Activated naive CD4-positive, alpha-beta T cell treated with anti-CD3 and anti-CD28 coated beads, Interleukin-2, amount 50 U/mL, for 24 hours (primary cell): ENCODE results near the gene PLIN3.
"Not testable (repeated sequence)": the region's sequence is repeated elsewhere in the genome, so short reads cannot be mapped to it uniquely, and the experiment has no call there.

Experiments
- H3K27ac Mint-ChIP-seq: one replicate; pipeline ENCODE4 v1.8.0; 2021; ENCODE audit warnings: mild to moderate bottlenecking, mixed read lengths
- H3K27me3 Mint-ChIP-seq: one replicate; pipeline ENCODE4 v1.8.0; 2021; ENCODE audit warnings: mixed read lengths
- H3K36me3 Mint-ChIP-seq: one replicate; pipeline ENCODE4 v1.8.0; 2021; ENCODE audit warnings: mixed read lengths
- H3K4me1 Mint-ChIP-seq: one replicate; pipeline ENCODE4 v1.8.0; 2021; ENCODE audit warnings: mixed read lengths
- H3K4me3 Mint-ChIP-seq: one replicate; pipeline ENCODE4 v1.8.0; 2021; ENCODE audit warnings: mild to moderate bottlenecking, mixed read lengths
- H3K9me3 Mint-ChIP-seq: one replicate; pipeline ENCODE4 v1.8.0; 2021; ENCODE audit warnings: mixed read lengths

The PLIN3 gene

DNA sequence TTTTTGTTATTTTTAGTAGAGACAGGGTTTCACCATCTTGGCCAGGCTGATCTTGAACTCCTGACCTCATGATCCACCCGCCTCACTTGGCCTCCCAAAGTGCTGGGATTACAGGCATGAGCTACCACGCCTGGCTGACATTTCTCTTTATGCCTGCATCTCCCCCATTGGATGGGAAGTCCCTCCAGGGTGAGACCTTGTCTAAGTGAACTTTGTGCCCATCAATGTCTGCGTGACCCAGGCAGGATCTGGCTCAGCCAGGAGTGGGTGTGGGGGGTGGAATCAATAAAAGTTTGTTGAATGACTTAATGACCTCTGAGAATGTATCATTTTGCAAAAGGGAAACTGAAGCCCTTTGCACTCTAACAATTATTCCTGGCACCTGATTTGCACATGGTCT lies 37.0 kb upstream of the PLIN3 start:
- H3K4me1 Mint-ChIP-seq, result peaks cover 20% of the 10 kb centered on the region
- no peaks in the 10 kb centered on the region for H3K9me3 Mint-ChIP-seq
- no peaks in the 10 kb centered on the region for H3K36me3 Mint-ChIP-seq
- H3K27me3 Mint-ChIP-seq, result no peaks in the 10 kb centered on the region
- H3K4me3 Mint-ChIP-seq, result no peak overlapping the region
- no peak overlapping the region for H3K27ac Mint-ChIP-seq

- Mint-ChIP-seq H3K4me3 (no peak within 1 kb of the TSS), H3K27me3 (no peaks in the 10 kb centered on the region), H3K9me3 (no peaks in the 10 kb centered on the region), H3K27ac (peak within 1 kb of the TSS; percentile 10), H3K4me1 (peaks cover 10% of the 10 kb centered on the region), H3K36me3 (no peaks in the 10 kb centered on the region)
Measured at GRCh38 chr19:4902796-4903195, 35.3 kb upstream of the PLIN3 start, which contains the start of gene ARRDC5. TSS of gene ARRDC5 (minus strand) at chr19:4902896. CDS start at chr19:4902825, 71 bp downstream.

DNA sequence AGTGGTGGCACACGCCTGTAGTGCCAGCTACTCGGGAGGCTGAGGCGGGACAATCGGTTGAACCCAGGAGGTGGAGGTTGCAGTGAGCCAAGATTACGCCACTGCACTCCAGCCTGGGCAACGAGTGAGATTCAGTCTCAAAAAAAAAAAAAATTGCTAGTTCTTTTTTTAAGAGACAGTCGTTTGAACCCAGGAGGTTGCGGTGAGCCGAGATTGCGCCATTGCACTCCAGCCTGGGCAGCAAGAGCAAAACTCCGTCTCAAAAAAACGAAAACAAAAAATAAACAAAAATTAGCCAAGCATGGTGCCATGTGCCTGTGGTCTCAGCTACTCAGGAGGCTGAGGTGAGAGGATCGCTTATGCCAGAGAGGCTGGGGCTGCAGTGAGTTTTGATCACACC lies 33.4 kb upstream of the PLIN3 start:
- H3K36me3 Mint-ChIP-seq, H3K4me3 Mint-ChIP-seq, H3K27me3 Mint-ChIP-seq, H3K4me1 Mint-ChIP-seq, H3K9me3 Mint-ChIP-seq, H3K27ac Mint-ChIP-seq: not testable (repeated sequence)

- Mint-ChIP-seq H3K36me3 (no peaks in the 10 kb centered on the region), H3K9me3 (no peaks in the 10 kb centered on the region)
Measured at GRCh38 chr19:4897146-4897545, 29.7 kb upstream of the PLIN3 start.

DNA sequence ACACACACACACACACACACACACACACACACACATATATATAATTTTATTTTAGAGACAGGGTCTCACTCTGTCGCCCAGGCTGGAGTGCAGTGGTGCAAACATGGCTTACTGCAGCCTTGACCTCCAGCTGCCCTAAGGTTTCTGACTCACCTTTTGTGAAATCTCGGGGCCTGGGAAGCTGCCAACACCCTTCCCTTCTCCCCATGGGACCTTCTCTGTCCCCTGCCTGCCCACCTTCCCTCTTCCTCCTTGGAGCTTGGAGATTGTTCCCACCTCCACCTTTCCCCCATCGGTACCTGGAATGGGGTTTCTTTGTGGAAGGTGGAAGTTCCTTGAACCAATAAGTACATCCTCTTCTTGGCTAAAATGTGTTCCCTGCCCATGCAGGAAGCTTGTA lies 28.9 kb upstream of the PLIN3 start:
- Mint-ChIP-seq H3K4me1 (no peaks in the 10 kb centered on the region), H3K9me3 (no peaks in the 10 kb centered on the region), H3K27ac (peak overlapping the region; percentile 23), H3K36me3 (no peaks in the 10 kb centered on the region), H3K4me3 (no peak overlapping the region), H3K27me3 (no peaks in the 10 kb centered on the region)

More at GRCh38 chr19:4897146-4897545, 29.7 kb upstream of the PLIN3 start:
- Mint-ChIP-seq H3K27me3 (no peaks in the 10 kb centered on the region), H3K4me1 (peaks cover 2% of the 10 kb centered on the region), H3K27ac (no peak overlapping the region), H3K4me3 (no peak overlapping the region)

DNA sequence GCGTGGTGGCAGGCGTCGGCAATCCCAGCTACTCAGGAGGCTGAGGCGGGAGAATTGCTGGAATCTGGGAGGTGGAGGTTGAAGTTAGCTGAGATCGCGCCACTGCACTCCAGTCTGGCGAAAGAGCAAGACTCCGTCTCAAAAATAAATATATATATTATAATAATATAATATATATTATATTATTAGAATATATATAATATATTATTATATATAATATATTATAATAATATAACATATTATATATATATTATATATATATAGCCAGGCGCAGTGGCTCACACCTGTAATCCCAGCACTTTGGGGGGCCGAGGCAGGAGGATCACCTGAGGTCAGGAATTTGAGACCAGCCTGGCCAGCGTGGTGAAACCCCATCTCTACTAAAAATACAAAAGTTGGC lies 25.5 kb upstream of the PLIN3 start:
- H3K27me3 Mint-ChIP-seq, H3K27ac Mint-ChIP-seq: not testable (repeated sequence)

GRCh38 chr19:4891066-4891465 lies 23.6 kb upstream of the PLIN3 start:
- no peaks in the 10 kb centered on the region for H3K4me1 Mint-ChIP-seq
- no peak overlapping the region for H3K4me3 Mint-ChIP-seq
- H3K9me3 Mint-ChIP-seq, result no peaks in the 10 kb centered on the region
- no peak overlapping the region for H3K27ac Mint-ChIP-seq
- no peaks in the 10 kb centered on the region for H3K27me3 Mint-ChIP-seq
- peaks cover 3% of the 10 kb centered on the region for H3K36me3 Mint-ChIP-seq

More for the DNA sequence above, 25.5 kb upstream of the PLIN3 start:
- H3K9me3 Mint-ChIP-seq, H3K4me1 Mint-ChIP-seq, H3K36me3 Mint-ChIP-seq, H3K4me3 Mint-ChIP-seq: not testable (repeated sequence)

DNA sequence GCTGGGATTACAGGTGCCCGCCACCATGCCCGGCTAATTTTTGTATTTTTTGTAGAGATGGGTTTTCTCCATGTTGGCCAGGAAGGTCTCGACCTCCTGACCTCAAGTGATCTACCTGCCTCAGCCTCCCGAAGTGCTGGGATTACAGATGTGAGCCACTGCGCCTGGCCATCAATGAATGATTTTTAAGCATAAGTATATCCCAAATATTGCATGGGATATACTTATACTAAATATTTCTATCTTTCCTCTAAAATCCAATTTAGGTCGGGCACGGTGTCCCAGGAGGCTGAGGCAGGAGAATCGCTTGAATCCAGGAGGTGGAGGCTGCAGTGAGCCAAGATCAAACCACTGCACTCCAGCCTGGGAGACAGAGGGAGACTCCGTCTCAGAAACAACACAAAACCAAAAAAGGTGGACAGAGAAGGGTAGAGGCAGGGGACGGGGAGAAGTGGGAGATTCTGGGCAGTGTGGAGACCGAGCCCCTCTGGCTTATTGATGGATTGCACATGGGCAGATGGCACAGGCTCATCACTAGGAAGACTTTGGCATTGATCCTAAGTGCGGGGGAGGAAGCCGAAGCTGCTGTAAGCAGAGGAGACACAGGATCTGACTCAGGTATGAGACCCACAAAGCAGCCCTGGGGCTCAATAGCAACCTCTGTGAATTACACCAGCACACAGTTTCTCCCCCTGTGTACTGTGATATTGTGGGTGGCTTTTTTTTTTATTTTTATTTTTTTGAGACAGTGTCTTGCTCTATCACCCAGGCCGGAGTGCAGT lies 21.8 kb upstream of the PLIN3 start:
- H3K36me3 Mint-ChIP-seq, result peaks cover 3% of the 10 kb centered on the region
- no peaks in the 10 kb centered on the region for H3K27me3 Mint-ChIP-seq
- no peaks in the 10 kb centered on the region for H3K4me1 Mint-ChIP-seq
- no peaks in the 10 kb centered on the region for H3K9me3 Mint-ChIP-seq
- no peak overlapping the region for H3K4me3 Mint-ChIP-seq
- H3K27ac Mint-ChIP-seq, result no peak overlapping the region

- H3K36me3 Mint-ChIP-seq, H3K4me3 Mint-ChIP-seq, H3K9me3 Mint-ChIP-seq, H3K27ac Mint-ChIP-seq, H3K27me3 Mint-ChIP-seq, H3K4me1 Mint-ChIP-seq: not testable (repeated sequence)
Measured at GRCh38 chr19:4887803-4888202, 20.3 kb upstream of the PLIN3 start.

DNA sequence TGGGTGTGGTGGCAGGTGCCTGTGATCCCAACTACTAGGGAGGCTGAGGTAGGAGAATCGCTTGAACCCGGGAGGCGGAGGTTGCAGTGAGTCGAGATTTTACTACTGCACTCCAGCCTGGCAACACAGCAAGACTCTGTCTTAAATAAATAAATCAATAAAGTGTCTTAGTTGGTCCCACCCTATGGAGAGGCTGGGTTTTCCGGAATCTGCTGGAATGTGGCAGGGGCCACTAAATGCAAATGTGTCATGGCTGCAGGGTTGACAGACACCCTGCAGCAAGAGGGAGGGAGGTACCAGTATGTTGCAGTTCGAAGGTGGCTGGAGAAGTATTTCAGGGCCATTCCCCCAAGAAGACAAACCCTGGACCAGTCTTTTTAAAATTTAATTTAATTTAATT lies 17.5 kb upstream of the PLIN3 start:
- not testable (repeated sequence) for H3K4me3 Mint-ChIP-seq, H3K27me3 Mint-ChIP-seq, H3K4me1 Mint-ChIP-seq, H3K36me3 Mint-ChIP-seq, H3K9me3 Mint-ChIP-seq, H3K27ac Mint-ChIP-seq

GRCh38 chr19:4882874-4883273 lies 15.4 kb upstream of the PLIN3 start:
- not testable (repeated sequence) for H3K4me1 Mint-ChIP-seq, H3K27ac Mint-ChIP-seq, H3K27me3 Mint-ChIP-seq

GRCh38 chr19:4879041-4879440 lies 11.6 kb upstream of the PLIN3 start:
- peaks cover 6% of the 10 kb centered on the region for H3K4me1 Mint-ChIP-seq

More at GRCh38 chr19:4882874-4883273, 15.4 kb upstream of the PLIN3 start:
- not testable (repeated sequence) for H3K9me3 Mint-ChIP-seq, H3K36me3 Mint-ChIP-seq, H3K4me3 Mint-ChIP-seq

GRCh38 chr19:4878491-4878968 lies 11.1 kb upstream of the PLIN3 start:
- no peak overlapping the region for H3K27ac Mint-ChIP-seq
- H3K4me3 Mint-ChIP-seq, result no peak overlapping the region
- H3K4me1 Mint-ChIP-seq, result peaks cover 6% of the 10 kb centered on the region
- no peaks in the 10 kb centered on the region for H3K9me3 Mint-ChIP-seq
- H3K27me3 Mint-ChIP-seq, result peaks cover 4% of the 10 kb centered on the region
- no peaks in the 10 kb centered on the region for H3K36me3 Mint-ChIP-seq

More at GRCh38 chr19:4879041-4879440, 11.6 kb upstream of the PLIN3 start:
- Mint-ChIP-seq H3K4me3 (no peak overlapping the region), H3K36me3 (no peaks in the 10 kb centered on the region), H3K27me3 (no peaks in the 10 kb centered on the region), H3K27ac (no peak overlapping the region), H3K9me3 (no peaks in the 10 kb centered on the region)

- Mint-ChIP-seq H3K27me3 (peaks cover 4% of the 10 kb centered on the region), H3K27ac (no peak overlapping the region), H3K9me3 (no peaks in the 10 kb centered on the region), H3K4me1 (peaks cover 6% of the 10 kb centered on the region), H3K4me3 (no peak overlapping the region), H3K36me3 (no peaks in the 10 kb centered on the region)
Measured at GRCh38 chr19:4877753-4878490, 10.5 kb upstream of the PLIN3 start.

DNA sequence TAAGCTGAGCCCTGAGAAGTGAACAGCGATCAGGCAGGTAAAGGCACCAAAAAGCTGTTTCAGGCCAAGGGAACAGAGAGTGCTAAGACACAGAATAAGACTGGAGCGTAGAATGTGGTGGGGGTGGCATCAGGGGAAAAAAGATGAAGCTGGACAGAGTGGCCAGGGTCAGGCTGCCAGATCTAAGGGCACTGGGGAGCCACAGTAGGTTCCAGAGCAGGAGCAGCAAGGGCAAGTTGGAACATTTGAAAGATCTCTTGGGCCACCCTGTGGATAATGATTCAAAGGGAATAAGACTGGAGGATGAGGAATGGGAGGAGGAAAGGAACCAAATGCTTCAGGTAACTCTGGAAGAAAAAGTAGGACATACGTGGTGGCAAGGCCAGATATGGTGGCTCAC lies 6.5 kb upstream of the PLIN3 start:
- H3K9me3 Mint-ChIP-seq, result no peaks in the 10 kb centered on the region
- peaks cover 15% of the 10 kb centered on the region for H3K4me1 Mint-ChIP-seq
- H3K27me3 Mint-ChIP-seq, result peaks cover 4% of the 10 kb centered on the region
- H3K27ac Mint-ChIP-seq, result peak overlapping the region; percentile 46
- no peak overlapping the region for H3K4me3 Mint-ChIP-seq
- H3K36me3 Mint-ChIP-seq, result no peaks in the 10 kb centered on the region

DNA sequence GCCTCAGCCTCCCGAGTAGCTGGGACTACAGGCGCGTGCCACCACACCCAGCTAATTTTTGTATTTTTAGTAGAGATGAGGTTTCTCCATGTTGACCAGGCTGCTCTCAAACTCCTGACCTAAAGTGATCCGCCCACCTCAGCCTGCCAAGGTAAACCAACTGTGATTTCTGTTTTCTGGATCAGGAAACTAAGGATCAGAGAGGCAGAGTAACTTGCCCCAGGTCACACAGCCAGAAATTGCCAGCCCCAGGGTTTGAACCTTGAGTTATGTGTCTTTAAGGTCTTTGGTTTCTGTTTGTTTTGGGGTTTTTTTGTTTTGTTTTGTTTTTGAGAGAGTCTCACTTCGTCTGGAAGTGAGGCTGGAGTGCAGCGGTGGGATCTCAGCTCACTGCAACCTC lies 4.2 kb upstream of the PLIN3 start:
- peaks cover 4% of the 10 kb centered on the region for H3K27me3 Mint-ChIP-seq
- H3K4me1 Mint-ChIP-seq, result peaks cover 9% of the 10 kb centered on the region
- H3K4me3 Mint-ChIP-seq, result no peak overlapping the region

More for the DNA sequence above, 4.2 kb upstream of the PLIN3 start:
- H3K9me3 Mint-ChIP-seq, result no peaks in the 10 kb centered on the region
- no peak overlapping the region for H3K27ac Mint-ChIP-seq
- no peaks in the 10 kb centered on the region for H3K36me3 Mint-ChIP-seq
